SK-N-SH (cell line): Measurements from ENCODE around the gene SDK1. TPM values are rescaled to one million over a fixed set of nuclear protein-coding genes. Genes with fewer than 3 reads are reported as not detected.

Source experiments
- CTCF ChIA-PET: fragments of 300-600, 350-600 bp; formaldehyde crosslinking; extraction: SDS; loops from one replicate; lab custom pipeline; 2021; lab: Yijun Ruan, JAX
- POLR2A ChIA-PET: fragments of 350-600 bp; sonication (Branson Sonifier 250); formaldehyde crosslinking; extraction: SDS; loops from one replicate; lab custom pipeline; 2020; ENCODE audit warnings: antibody characterized with exemption, inconsistent platforms; lab: Yijun Ruan, JAX
- DNase-seq: peaks from one replicate; pipeline ENCODE4 v3.0.0; 2012
- H2AFZ ChIP-seq: fragments of 200-600 bp; sonication (generic); 2 replicates; pipeline ENCODE4 v1.8.1; 2016; ENCODE audit warnings: antibody characterized with exemption, mild to moderate bottlenecking, low read depth
- H3F3A ChIP-seq: fragments of 200-600 bp; sonication (generic); replicated peaks from 2 replicates; pipeline ENCODE3; 2016; ENCODE audit warnings: antibody characterized with exemption, mild to moderate bottlenecking; ENCODE audit not compliant: insufficient read depth
- H3K27ac ChIP-seq, 2 experiments: fragments of 200-500 bp in 1 of 2; fragments of 200-600 bp in 1 of 2; sonication (Bioruptor generic) in 1 of 2; sonication (generic), shearing (Covaris generic) in 1 of 2; 2 replicates each; pipeline versions ENCODE4 v1.5.1 to v1.6.1; 2014 to 2016; ENCODE audit warnings: low read depth in 2 of 2, inconsistent platforms in 1 of 2, low read length in 1 of 2, mild to moderate bottlenecking in 1 of 2, mixed read lengths in 1 of 2
- H3K27me3 ChIP-seq: fragments of 200-600 bp; sonication (generic), shearing (Covaris generic); 2 replicates; pipeline ENCODE4 v1.6.1; 2016; ENCODE audit warnings: mixed run types; ENCODE audit not compliant: insufficient read depth
- H3K36me3 ChIP-seq, 2 experiments: fragments of 200-500 bp in 1 of 2; fragments of 200-600 bp in 1 of 2; sonication (Bioruptor generic) in 1 of 2; sonication (generic) in 1 of 2; replicated peaks in 1 of 2; 2 replicates each; pipeline versions ENCODE3 to v1.5.1; 2014 to 2016; ENCODE audit warnings: low read length in 1 of 2, mild to moderate bottlenecking in 1 of 2; ENCODE audit not compliant: insufficient read depth in 2 of 2, control insufficient read depth in 1 of 2
- H3K4me1 ChIP-seq, 2 experiments: fragments of 200-500 bp in 1 of 2; fragments of 200-600 bp in 1 of 2; sonication (Bioruptor generic) in 1 of 2; sonication (generic), shearing (Covaris generic) in 1 of 2; 2 replicates each; pipeline versions ENCODE4 v1.5.1 to v1.6.1; 2014 to 2016; ENCODE audit warnings: low read depth in 1 of 2, low read length in 1 of 2, mixed run types in 1 of 2; ENCODE audit not compliant: insufficient read depth in 2 of 2, control insufficient read depth in 1 of 2
- H3K4me2 ChIP-seq: fragments of 200-600 bp; sonication (generic), shearing (Covaris generic); 2 replicates; pipeline ENCODE4 v1.6.1; 2017; ENCODE audit warnings: mixed run types
- H3K4me3 ChIP-seq, 2 experiments: fragments of 200-500 bp in 1 of 2; fragments of 200-600 bp in 1 of 2; sonication (Bioruptor generic) in 1 of 2; sonication (generic), shearing (Covaris generic) in 1 of 2; 2 replicates each; pipeline versions ENCODE4 v1.5.1 to v1.8.1; 2014 to 2016; ENCODE audit warnings: low read depth in 2 of 2, inconsistent platforms in 1 of 2, low read length in 1 of 2, mild to moderate bottlenecking in 1 of 2, mixed read lengths in 1 of 2, moderate library complexity in 1 of 2
- H3K79me2 ChIP-seq: fragments of 200-600 bp; sonication (generic); 2 replicates; pipeline ENCODE4 v1.8.1; 2017; ENCODE audit warnings: mild to moderate bottlenecking; ENCODE audit not compliant: insufficient read depth
- H3K9ac ChIP-seq: fragments of 200-600 bp; sonication (generic); 2 replicates; pipeline ENCODE4 v1.6.1; 2017; ENCODE audit warnings: mixed run types
- H3K9me2 ChIP-seq: fragments of 200-600 bp; sonication (generic); 2 replicates; pipeline ENCODE4 v1.6.1; 2017; ENCODE audit warnings: mixed run types
- H3K9me3 ChIP-seq: fragments of 200-600 bp; sonication (generic); 2 replicates; pipeline ENCODE4 v1.6.1; 2017; ENCODE audit warnings: mixed run types, mild to moderate bottlenecking, moderate library complexity
- H4K20me1 ChIP-seq: fragments of 200-600 bp; sonication (generic); 2 replicates; pipeline ENCODE4 v1.6.1; 2017; ENCODE audit warnings: mild to moderate bottlenecking, mixed run types; ENCODE audit not compliant: insufficient read depth
- EP300 ChIP-seq, 2 experiments: IDR thresholded peaks; 2 replicates each; pipeline versions ENCODE4 v1.4.0 to v1.6.1; 2012; ENCODE audit warnings: borderline replicate concordance in 1 of 2, low read depth in 1 of 2, low read length in 1 of 2
- EZH2phosphoT487 ChIP-seq: fragments of 200-600 bp; sonication (generic); IDR thresholded peaks from 2 replicates; pipeline ENCODE4 v1.6.1; 2017; ENCODE audit warnings: low read depth, mixed run types, mild to moderate bottlenecking, antibody characterized with exemption, moderate library complexity, borderline replicate concordance
- FOSL2 ChIP-seq: IDR thresholded peaks from 2 replicates; pipeline ENCODE4 v1.4.0; 2012; ENCODE audit warnings: low read depth, mild to moderate bottlenecking, moderate library complexity, borderline replicate concordance
- FOXJ3 ChIP-seq: sonication (generic); formaldehyde crosslinking; IDR thresholded peaks from 2 replicates; pipeline ENCODE4 v1.5.1; 2020; ENCODE audit warnings: mild to moderate bottlenecking, missing genetic modification reagents
- FOXM1 ChIP-seq: IDR thresholded peaks from 2 replicates; pipeline ENCODE4 v1.4.0; 2012; ENCODE audit warnings: low read depth, mild to moderate bottlenecking
- GABPA ChIP-seq: IDR thresholded peaks from 2 replicates; pipeline ENCODE4 v1.4.0; 2012; ENCODE audit warnings: low read depth, mild to moderate bottlenecking
- GATA2 ChIP-seq: sonication (generic); formaldehyde crosslinking; IDR thresholded peaks from 2 replicates; pipeline ENCODE4 v1.5.0; 2020; ENCODE audit warnings: mild to moderate bottlenecking, missing genetic modification reagents
- JUND ChIP-seq: IDR thresholded peaks from 2 replicates; pipeline ENCODE4 v1.4.0; 2012
- MEF2A ChIP-seq: IDR thresholded peaks from 2 replicates; pipeline ENCODE4 v1.4.0; 2012; ENCODE audit warnings: low read depth, borderline replicate concordance
- POLR2AphosphoS5 ChIP-seq: IDR thresholded peaks from 2 replicates; pipeline ENCODE4 v1.6.1; 2012; ENCODE audit warnings: low read depth, low read length
- RAD21 ChIP-seq: IDR thresholded peaks from 2 replicates; pipeline ENCODE4 v1.6.1; 2012; ENCODE audit warnings: mild to moderate bottlenecking, low read length
- RCOR1 ChIP-seq: fragments of 150-350 bp; IDR thresholded peaks from 2 replicates; pipeline ENCODE4 v1.6.1; 2017; ENCODE audit warnings: antibody characterized with exemption, low read length
- RFX5 ChIP-seq: IDR thresholded peaks from 2 replicates; pipeline ENCODE4 v1.6.1; 2012; ENCODE audit warnings: mild to moderate bottlenecking, improper control_type of control experiment, low read length
- RXRA ChIP-seq: IDR thresholded peaks from 2 replicates; pipeline ENCODE4 v1.4.0; 2012; ENCODE audit warnings: low read depth, mild to moderate bottlenecking, borderline replicate concordance
- SIN3A ChIP-seq: IDR thresholded peaks from 2 replicates; pipeline ENCODE4 v1.6.1; 2012; ENCODE audit warnings: low read depth, mild to moderate bottlenecking, low read length, moderate library complexity, borderline replicate concordance
- SMC3 ChIP-seq: IDR thresholded peaks from 2 replicates; pipeline ENCODE4 v1.6.1; 2012; ENCODE audit warnings: low read depth, low read length, improper control_type of control experiment
- TAF1 ChIP-seq: IDR thresholded peaks from 2 replicates; pipeline ENCODE4 v1.6.1; 2012; ENCODE audit warnings: low read depth, mild to moderate bottlenecking, low read length, moderate library complexity, borderline replicate concordance
- TCF12 ChIP-seq: IDR thresholded peaks from 2 replicates; pipeline ENCODE4 v1.4.0; 2012
- USF1 ChIP-seq: IDR thresholded peaks from 2 replicates; pipeline ENCODE4 v1.4.0; 2012; ENCODE audit warnings: low read depth, borderline replicate concordance
- YY1 ChIP-seq: IDR thresholded peaks from 2 replicates; pipeline ENCODE4 v1.4.0; 2012; ENCODE audit warnings: low read depth, mild to moderate bottlenecking
- WGBS: methylation state at CpG from one replicate; pipeline ENCODE4 v1.1.6; 2017; ENCODE audit warnings: low lambda C conversion rate; 5-methylcytosine and 5-hydroxymethylcytosine counted together
- polyA plus RNA-seq, 3 experiments: library from polyadenylated mRNA; depleted of rRNA; stranded (reverse); fragments of >200 nt; gene quantifications; 2 replicates each; pipeline ENCODE4 v1.2.3, GENCODE V29; 2012
- TF ChIP-seq, protein P1 (sequence below): IDR thresholded peaks from 2 replicates; pipeline ENCODE4 v1.4.0; 2012; ENCODE audit warnings: low read depth, borderline replicate concordance
- TF ChIP-seq, protein P2 (sequence below): IDR thresholded peaks from 2 replicates; pipeline ENCODE4 v1.4.0; 2012; ENCODE audit warnings: low read depth

Gene SDK1
- polyA plus RNA-seq, 1 of the 3 experiments (the other 2 are of a cell fraction), result 1.2 TPM

DNA sequence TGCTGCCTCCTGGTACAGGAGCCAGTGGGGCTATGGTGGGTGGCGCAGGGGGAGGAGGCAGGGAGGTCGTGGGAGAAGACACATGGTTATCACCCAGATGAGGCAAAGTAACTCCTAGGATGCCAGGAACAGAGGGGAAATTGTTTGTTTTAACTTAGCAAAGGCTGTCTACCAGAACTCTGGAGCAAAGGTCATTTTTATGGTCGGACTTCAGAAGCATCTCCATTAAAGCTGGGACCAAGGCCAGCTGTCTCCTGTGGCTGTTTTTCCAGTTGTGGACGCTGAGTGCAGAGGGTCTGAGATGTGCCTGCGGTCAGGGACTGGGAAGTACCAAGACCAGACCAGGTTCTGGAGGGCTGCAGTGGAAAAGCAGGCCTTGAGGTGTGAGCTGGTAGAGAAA lies 855.1 kb downstream of the SDK1 start:
- Histone ChIP-seq H4K20me1 (no peaks in the 10 kb centered on the region), H3K4me2 (no peak overlapping the region), H3K4me3 (no peak overlapping the region), H3K9ac (no peak overlapping the region), H3K4me1 (peaks cover 0 to 34% of the 10 kb centered on the region in 2 experiments; a peak in 1 of 4 replicates), H3K9me3 (no peaks in the 10 kb centered on the region), H3K79me2 (no peaks in the 10 kb centered on the region), H3K36me3 (no peaks in the 10 kb centered on the region), H2AFZ (no peak overlapping the region), H3K27ac (peak overlapping the region in 1 of 2 experiments; percentile 65; a peak in 2 of 4 replicates), H3K9me2 (no peaks in the 10 kb centered on the region), H3K27me3 (no peaks in the 10 kb centered on the region), H3F3A (no peaks in the 10 kb centered on the region)
- no peak for DNase-seq
- TF ChIP-seq RAD21 (no peak), POLR2AphosphoS5 (no peak), TAF1 (no peak), RFX5 (no peak), FOXJ3 (CRISPR knock-in tag) (no peak), JUND (no peak), MEF2A (no peak), USF1 (no peak), RXRA (no peak), EP300 (IDR thresholded peaks at IDR 0.05; ENCODE audit: borderline replicate concordance in 1 of 2, low read depth in 1 of 2, low read length in 1 of 2) (no peak), GABPA (no peak), FOSL2 (no peak), SIN3A (no peak), SMC3 (no peak), FOXM1 (no peak)
- TF ChIP-seq, protein P1, sequence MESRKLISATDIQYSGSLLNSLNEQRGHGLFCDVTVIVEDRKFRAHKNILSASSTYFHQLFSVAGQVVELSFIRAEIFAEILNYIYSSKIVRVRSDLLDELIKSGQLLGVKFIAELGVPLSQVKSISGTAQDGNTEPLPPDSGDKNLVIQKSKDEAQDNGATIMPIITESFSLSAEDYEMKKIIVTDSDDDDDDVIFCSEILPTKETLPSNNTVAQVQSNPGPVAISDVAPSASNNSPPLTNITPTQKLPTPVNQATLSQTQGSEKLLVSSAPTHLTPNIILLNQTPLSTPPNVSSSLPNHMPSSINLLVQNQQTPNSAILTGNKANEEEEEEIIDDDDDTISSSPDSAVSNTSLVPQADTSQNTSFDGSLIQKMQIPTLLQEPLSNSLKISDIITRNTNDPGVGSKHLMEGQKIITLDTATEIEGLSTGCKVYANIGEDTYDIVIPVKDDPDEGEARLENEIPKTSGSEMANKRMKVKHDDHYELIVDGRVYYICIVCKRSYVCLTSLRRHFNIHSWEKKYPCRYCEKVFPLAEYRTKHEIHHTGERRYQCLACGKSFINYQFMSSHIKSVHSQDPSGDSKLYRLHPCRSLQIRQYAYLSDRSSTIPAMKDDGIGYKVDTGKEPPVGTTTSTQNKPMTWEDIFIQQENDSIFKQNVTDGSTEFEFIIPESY, result no peak
- TF ChIP-seq, protein P2, sequence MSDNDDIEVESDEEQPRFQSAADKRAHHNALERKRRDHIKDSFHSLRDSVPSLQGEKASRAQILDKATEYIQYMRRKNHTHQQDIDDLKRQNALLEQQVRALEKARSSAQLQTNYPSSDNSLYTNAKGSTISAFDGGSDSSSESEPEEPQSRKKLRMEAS, result no peak
- ChIA-PET CTCF (interaction anchor here (0.9 kb wide), 1 partner anchor 475 kb away, joined by 3 read pairs; no protein-coding TSS in a partner anchor), POLR2A (interaction anchor here (1.5 kb wide), 1 partner anchor 11 kb away, joined by 5 read pairs; no protein-coding TSS in a partner anchor)
- WGBS, result 23% methylated on average over 5 of the region's 5 CpGs

DNA sequence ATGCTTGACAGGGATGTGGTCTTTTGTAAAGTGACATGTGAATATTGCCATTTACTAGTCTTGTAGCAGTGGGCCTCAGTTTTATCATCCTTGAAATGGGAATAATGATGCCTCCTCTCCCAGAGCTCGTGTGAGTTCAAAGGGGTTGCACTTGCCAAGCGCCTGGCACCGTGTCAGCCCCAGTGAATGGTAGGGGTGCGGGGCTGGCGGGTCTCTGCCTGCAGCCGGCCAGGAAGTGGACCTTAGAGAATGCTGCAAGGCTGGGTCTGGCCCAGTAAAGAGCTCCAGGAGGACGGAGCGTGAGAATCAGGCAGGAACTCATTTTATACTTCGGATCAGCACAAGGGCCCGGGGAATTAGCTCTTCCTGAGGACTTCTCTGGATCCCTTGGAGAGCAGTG lies 856.6 kb downstream of the SDK1 start:
- Histone ChIP-seq H3K79me2 (no peaks in the 10 kb centered on the region), H3K4me2 (no peak overlapping the region), H3K4me1 (peaks cover 0 to 29% of the 10 kb centered on the region in 2 experiments; a peak in 1 of 4 replicates), H3F3A (no peaks in the 10 kb centered on the region), H3K36me3 (no peaks in the 10 kb centered on the region), H3K27ac (no peak overlapping the region), H3K27me3 (no peaks in the 10 kb centered on the region), H4K20me1 (no peaks in the 10 kb centered on the region), H3K4me3 (no peak overlapping the region), H3K9me3 (no peaks in the 10 kb centered on the region), H3K9me2 (no peaks in the 10 kb centered on the region), H2AFZ (no peak overlapping the region), H3K9ac (no peak overlapping the region)
- ChIA-PET POLR2A (interaction anchor here (1.4 kb wide), 1 partner anchor 14 kb away, joined by 4 read pairs; no protein-coding TSS in a partner anchor), CTCF (interaction anchor here (0.6 to 1.7 kb wide), 3 partner anchors 11 to 14 kb away, joined by 3 to 6 read pairs (median 4); no protein-coding TSS in a partner anchor)
- DNase-seq, result no peak
- whole genome bisulfite sequencing, result 50% methylated on average over 10 of the region's 10 CpGs
- TF ChIP-seq SMC3, result no peak
- no peak for TF ChIP-seq EZH2phosphoT487
- TF ChIP-seq, protein P1, result no peak
- no peak for TF ChIP-seq YY1
- no peak for TF ChIP-seq EP300 (IDR thresholded peaks at IDR 0.05; ENCODE audit: borderline replicate concordance in 1 of 2, low read depth in 1 of 2, low read length in 1 of 2)
- TF ChIP-seq SIN3A, result no peak
- no peak for TF ChIP-seq TCF12
- TF ChIP-seq TAF1, result no peak
- no peak for TF ChIP-seq RCOR1
- no peak for TF ChIP-seq GATA2 (CRISPR knock-in tag)
